ENCODE measurements around the gene ZNF319. TPM values are rescaled to one million over a fixed set of nuclear protein-coding genes. Genes with fewer than 3 reads are reported as not detected.

ZNF319 gene
- total and polyA plus RNA-seq, 2 of the 13 experiments (the other 11 are each of a cell fraction or from before 2014, with no cell fraction given), result 2.4 to 3.6 TPM

- POLR2A ChIA-PET, result no interaction called here
- TF ChIP-seq, protein P1, sequence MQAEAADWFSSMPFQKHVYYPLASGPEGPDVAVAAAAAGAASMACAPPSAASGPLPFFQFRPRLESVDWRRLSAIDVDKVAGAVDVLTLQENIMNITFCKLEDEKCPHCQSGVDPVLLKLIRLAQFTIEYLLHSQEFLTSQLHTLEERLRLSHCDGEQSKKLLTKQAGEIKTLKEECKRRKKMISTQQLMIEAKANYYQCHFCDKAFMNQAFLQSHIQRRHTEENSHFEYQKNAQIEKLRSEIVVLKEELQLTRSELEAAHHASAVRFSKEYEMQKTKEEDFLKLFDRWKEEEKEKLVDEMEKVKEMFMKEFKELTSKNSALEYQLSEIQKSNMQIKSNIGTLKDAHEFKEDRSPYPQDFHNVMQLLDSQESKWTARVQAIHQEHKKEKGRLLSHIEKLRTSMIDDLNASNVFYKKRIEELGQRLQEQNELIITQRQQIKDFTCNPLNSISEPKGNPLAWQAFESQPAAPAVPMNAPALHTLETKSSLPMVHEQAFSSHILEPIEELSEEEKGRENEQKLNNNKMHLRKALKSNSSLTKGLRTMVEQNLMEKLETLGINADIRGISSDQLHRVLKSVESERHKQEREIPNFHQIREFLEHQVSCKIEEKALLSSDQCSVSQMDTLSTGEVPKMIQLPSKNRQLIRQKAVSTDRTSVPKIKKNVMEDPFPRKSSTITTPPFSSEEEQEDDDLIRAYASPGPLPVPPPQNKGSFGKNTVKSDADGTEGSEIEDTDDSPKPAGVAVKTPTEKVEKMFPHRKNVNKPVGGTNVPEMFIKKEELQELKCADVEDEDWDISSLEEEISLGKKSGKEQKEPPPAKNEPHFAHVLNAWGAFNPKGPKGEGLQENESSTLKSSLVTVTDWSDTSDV (CRISPR knock-in tag; IDR thresholded peaks at IDR 0.05), result no peak
- TF ChIP-seq RFX1 (IDR thresholded peaks at IDR 0.05), result no peak
- no peak for TF ChIP-seq ZBTB33 (CRISPR knock-in tag; IDR thresholded peaks at IDR 0.05)
- no peak for TF ChIP-seq NR2F1 (CRISPR knock-in tag; IDR thresholded peaks at IDR 0.05)
- no peak for TF ChIP-seq TBX3 (IDR thresholded peaks at IDR 0.05; ENCODE audit: borderline replicate concordance)
- TF ChIP-seq ZBTB21 (CRISPR knock-in tag; IDR thresholded peaks at IDR 0.05), result no peak
- no peak for TF ChIP-seq SP140L (CRISPR knock-in tag; IDR thresholded peaks at IDR 0.05; ENCODE audit: borderline replicate concordance)
- no peak for TF ChIP-seq ARNT2 (CRISPR knock-in tag; IDR thresholded peaks at IDR 0.05; ENCODE audit: low read depth)
- intact Hi-C loops (cut with micrococcal nuclease; ENCODE audit: unreplicated experiment), result no loop called here
- H3K9ac ChIP-seq (ENCODE audit: insufficient read depth, low read depth, low read length), result no peak overlapping the region
- DNase-seq (ENCODE audit: low spot score) (no peak), FAIRE-seq (no peak), ATAC-seq (no peak)
- in situ Hi-C loops (cut with HindIII; ENCODE audit: extremely low pct_ligation_motif_present, low pct_unique_long_range_greater_than_20kb), result no loop called here
- no peaks in the 10 kb centered on the region for H3K79me2 ChIP-seq (ENCODE audit: insufficient read depth, low read length)
- no peak overlapping the region for H3K27ac ChIP-seq (ENCODE audit: extremely low read length, insufficient read depth, low read length)
- peaks cover 24% of the 10 kb centered on the region for H3K4me1 ChIP-seq (ENCODE audit: insufficient read depth, low read length)
- 53% methylated on average over 5 of the region's 7 CpGs for WGBS (ENCODE audit: low lambda C conversion rate)
- no peaks in the 10 kb centered on the region for H3K36me3 ChIP-seq (replicated peaks in 1 of 2; ENCODE audit: control insufficient read depth in 1 of 2, insufficient read depth in 2 of 2, low read length in 2 of 2)
- CTCF ChIA-PET (ENCODE audit: low intra/inter-chr PET ratio, low total read pairs), result no interaction called here
- H3K4me3 ChIP-seq (replicated peaks in 1 of 3; ENCODE audit: insufficient read depth in 1 of 3, low read depth in 2 of 3, low read length in 3 of 3), result no peak overlapping the region
- H3K4me2 ChIP-seq (ENCODE audit: low read depth, low read length), result no peak overlapping the region
- peaks cover 8 to 65% of the 10 kb centered on the region in 2 experiments; a peak in 4 of 5 replicates for H3K27me3 ChIP-seq (ENCODE audit: control insufficient read depth in 1 of 2, insufficient read depth in 2 of 2, low read length in 2 of 2)
- no peaks in the 10 kb centered on the region for H4K20me1 ChIP-seq (ENCODE audit: insufficient read depth, low read length)
- no peaks in the 10 kb centered on the region for H3K9me3 ChIP-seq (ENCODE audit: low read length)
- no peak overlapping the region for H2AFZ ChIP-seq (ENCODE audit: low read length)
- no TSS peak for BruUV-seq (replicated peaks)
Observed at GRCh38 chr16:57960826-57961472, 39.5 kb downstream of the ZNF319 start.
